GM04503 (cell line): ENCODE data around the gene FAM83B.
"Not testable (repeated sequence)": the region's sequence is repeated elsewhere in the genome, so short reads cannot be mapped to it uniquely, and the experiment has no call there.

Source experiments
- DNase-seq: peaks from one replicate; pipeline ENCODE4 v3.0.0-alpha.2; 2012; ENCODE audit warnings: low read depth

The FAM83B gene

GRCh38 chr6:54860132-54860531 is 13.6 kb downstream of the FAM83B start:
- DNase-seq = no peak

- no peak for DNase-seq
Observed at GRCh38 chr6:54860739-54861138, 14.2 kb downstream of the FAM83B start.

DNA sequence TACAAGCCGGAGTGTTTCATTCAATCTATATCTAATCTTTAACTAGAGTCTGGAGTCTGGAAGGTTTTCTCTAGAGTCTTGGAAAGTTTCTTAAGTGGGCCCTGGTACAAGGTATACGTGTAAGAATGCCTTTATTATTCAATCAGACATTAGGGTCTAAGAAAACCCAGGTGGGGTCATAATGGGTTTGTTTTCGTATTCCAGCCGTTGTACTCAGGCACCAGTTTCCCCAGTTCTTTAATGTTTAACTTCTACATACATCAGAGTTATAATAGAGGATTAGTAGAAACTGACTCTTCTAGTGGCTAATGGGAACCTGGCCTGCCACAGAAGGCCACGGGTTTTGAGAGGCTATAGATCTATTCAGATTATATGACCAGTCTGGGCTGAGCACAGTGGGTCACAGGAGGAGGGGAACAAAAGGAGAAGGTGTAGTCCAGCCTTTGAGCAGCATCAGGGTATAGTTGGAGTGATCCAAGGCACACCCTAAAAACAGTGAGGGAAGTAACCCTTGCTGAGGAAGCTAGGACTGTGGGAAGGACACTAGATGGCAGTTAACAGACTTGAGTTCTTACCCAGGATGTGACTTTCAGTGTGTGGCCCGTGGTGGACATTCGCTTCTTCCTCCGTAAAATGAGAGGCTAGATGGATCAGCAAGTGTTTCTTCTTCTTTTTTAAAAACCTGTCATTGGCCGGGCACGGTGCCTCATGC is 15.5 kb downstream of the FAM83B start:
- DNase-seq = no peak

DNA sequence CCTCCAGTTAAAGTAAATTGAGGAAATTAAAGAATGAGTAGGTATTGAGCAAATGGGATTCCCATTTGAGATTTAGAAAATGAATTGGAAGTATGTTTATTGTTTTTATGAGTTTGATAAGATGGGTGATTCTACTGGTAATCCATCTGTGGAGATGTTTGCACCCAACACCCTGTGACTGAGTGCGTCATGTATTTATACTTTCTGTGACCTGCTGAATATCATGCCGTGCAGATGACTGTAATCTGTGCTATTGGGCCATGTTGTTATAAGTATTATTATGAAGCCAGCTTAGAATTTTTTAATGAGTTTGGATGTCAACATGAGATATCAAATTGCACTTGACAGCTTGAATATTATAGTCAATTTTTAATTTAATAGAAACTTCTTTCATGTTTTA is 17.7 kb downstream of the FAM83B start:
- no peak for DNase-seq

DNA sequence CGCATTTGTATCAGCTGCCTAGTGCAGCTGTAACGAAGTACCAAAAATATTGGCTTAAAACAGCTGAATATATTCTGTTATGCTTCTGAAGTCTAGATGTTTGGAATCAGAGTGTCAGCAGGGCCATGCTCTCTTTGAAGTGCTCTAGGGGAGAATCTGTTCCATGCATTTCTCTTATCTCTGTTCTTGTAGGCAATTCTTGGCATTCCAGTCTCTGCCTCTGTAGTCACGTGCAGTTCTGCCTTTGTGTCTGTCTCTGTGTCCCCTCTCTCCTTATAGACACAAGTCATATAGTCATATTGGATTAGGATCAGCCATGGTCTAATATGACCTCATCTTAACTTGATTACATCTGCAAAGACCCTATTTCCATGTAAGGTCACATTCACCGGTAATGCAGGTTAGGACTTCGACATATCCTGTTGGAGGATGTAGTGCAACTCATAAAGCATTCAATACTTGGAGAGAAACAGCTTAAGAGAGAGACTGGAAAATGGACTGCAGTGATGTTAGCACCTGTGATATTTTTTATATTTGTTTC is 18.6 kb downstream of the FAM83B start:
- DNase-seq = no peak

DNA sequence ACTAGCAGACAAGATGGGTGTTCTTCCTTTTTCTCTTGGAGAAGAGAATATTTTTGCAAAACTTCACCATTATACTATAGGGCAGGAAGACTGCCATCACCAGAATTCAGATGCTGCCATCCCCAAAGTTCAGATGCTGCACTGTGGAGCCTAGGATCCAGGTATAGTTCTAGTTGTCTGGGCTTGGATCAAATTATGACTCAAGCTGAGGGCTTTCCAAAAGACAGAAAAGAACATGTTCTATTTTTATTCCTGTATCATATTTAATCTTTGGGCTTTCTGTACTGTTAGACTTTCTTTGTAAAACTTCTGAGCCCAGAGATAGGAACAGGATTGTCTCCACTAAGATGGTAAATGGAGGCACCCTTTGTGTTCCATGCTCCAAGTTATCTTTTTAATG is 22.0 kb downstream of the FAM83B start:
- no peak for DNase-seq

- no peak for DNase-seq
Observed at GRCh38 chr6:54873599-54873998, 27.0 kb downstream of the FAM83B start.

DNA sequence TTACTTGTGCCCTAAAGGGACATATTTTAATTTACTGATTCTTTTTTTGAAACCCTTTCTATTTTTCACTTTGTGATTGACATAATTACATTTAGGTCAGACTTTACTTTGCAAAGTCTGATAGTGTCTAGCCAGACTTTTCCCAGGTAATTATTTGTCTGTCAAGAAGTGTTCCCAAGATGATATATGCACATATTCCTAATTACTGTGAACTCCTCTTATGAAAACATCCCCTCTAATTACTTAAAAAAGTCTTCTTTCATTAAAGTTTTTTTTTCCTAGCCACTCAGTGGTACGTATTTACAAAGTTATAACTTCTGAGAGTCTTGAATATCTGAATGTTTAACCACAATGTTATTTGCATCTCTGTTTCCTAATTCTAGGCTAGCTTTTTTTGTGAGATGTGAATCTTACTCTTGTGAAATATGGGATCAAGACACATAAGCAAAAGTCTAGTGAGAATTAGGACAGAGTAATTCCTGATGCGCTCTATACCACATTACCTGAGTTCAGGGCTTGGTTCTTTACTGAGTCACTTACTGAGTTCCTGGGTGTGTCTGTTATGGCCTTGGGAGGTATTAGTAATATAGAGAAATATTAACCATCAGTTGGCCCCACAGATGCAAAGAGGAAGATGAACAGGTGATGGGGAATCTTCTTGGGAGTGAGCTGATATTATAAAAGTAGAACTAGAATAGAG is 27.9 kb downstream of the FAM83B start:
- DNase-seq = no peak

DNA sequence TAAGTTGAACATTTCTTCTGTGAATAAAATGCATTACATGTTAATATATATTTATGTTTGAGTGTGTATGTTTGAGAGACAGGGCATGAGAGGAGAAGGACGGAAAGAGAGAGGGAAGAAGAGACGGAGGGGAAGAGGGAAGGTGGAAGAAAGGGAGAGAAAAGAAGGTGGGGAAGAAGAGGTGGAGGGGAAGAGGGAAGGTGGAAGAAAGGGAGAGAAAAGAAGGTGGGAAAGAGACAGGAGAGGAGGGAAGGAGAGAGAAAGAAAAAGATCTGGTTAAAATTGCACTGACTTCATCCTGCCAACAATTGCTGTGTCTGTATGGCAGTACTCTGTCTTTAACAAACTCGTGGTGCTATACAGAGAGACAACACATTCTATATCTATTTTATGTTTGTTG is 29.0 kb downstream of the FAM83B start:
- no peak for DNase-seq

- DNase-seq = no peak
Observed at GRCh38 chr6:54876365-54876764, 29.8 kb downstream of the FAM83B start.

DNA sequence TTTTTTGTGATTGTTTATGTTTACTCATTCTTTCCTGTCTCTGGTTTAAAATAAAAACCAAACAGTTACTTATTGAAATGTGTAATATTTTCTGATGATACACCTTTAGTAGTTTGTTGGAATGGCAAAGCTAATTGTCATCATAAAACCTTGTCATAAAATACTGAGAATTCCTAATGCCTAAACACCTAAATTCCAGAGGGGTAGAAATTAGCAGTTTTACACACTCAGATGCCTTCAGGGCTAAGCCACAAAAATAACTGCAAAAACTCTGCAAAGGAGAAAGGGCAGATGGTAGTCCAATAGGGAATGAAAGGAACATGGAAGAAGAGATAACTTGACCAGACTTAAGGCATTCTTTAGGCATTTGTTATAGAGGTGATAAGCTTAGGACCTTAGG is 30.3 kb downstream of the FAM83B start:
- DNase-seq = no peak

GRCh38 chr6:54877713-54878317 is 31.2 kb downstream of the FAM83B start:
- no peak for DNase-seq

DNA sequence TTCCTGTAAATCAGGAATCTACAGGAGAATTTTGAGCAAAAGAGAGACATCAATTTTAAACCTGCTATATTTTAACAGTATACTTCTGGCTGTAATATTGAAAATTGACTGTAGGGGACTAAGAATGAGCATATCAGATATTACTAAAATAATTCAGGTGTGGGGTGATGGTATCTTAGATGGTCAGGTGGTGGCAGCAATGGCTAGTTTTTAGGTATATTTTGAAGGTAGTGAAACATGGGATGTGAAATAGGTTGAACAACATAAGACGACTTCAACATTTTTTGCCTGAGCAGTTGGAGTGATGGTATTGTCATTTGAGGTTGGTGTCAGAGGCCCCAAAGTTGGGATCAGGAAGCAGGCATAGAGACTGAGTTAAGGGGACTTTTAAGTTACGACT is 32.1 kb downstream of the FAM83B start:
- DNase-seq = no peak

DNA sequence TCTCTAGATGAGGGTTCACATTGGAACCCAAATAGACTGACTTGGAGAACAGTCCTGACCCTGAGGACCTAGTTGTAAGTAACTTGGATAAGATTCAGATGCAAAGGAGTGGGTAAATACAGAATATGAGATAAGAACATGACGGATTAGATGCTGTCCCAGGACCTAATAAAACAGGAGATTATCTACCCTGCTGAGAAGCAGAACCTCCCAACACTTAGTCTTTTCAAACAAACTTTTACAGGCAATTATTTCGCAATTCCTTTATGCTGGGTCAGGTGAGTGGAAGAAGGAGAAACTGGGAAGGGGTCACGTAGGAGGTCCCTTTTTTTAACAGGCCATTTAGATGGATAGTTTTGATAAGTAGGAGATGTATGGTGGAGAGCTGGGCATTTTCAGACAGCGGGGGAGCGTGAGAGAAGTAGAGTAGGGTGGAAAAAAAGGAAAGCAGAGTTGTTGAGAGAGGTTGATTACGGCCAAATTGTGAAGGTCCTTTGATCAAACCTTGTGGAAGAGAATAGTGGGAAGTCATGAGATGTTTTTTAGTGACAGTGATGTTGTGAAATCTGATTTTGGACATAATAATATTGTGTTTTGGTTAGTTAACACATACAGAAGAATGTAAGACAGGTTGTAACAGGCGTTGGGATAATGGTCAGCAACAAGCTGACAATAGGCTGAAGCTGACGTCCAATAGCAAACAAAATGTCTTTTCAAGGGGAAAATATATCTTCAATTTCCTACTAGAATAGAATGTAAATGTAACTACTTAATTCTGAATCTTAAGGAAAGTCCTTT is 32.8 kb downstream of the FAM83B start:
- DNase-seq = no peak

GRCh38 chr6:54881067-54881730 is 34.6 kb downstream of the FAM83B start:
- DNase-seq = no peak

DNA sequence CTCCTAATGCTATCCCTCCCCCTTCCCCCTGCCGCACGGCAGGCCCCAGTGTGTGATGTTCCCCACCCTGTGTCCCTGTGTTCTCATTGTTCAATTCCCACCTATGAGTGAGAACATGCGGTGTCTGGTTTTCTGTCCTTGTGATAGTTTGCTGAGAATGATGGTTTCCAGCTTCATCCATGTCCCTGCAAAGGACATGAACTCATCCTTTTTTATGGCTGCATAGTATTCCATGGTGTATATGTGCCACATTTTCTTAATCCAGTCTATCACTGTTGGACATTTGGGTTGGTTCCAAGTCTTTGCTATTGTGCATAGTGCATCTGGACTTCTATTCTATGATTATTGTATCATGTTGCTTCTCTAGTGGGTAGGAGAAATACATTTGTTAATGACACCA is 35.3 kb downstream of the FAM83B start:
- DNase-seq = not testable (repeated sequence)

GRCh38 chr6:54886932-54887584 is 40.5 kb downstream of the FAM83B start:
- no peak for DNase-seq

- DNase-seq = no peak
Observed at GRCh38 chr6:54891536-54891935, 45.0 kb downstream of the FAM83B start.

DNA sequence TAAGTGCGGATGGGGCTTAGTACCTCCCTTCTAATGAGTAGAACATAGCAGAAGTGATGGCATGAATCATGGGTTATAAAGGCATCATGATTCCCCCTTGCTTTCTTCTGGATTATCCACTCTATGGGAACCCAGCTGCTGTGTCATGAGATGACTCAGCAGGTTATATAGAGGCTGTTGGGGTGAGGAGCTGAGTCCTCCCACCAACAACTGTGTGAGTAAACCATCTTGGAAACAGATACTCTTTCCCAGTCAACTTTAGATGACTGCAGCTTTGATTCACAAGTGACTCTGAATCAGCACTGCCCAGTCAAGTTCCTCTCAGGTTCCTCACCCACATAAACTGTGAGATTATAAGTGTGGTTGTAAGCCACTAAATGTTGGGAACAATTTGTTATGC is 46.3 kb downstream of the FAM83B start:
- DNase-seq = peak; percentile 47

DNA sequence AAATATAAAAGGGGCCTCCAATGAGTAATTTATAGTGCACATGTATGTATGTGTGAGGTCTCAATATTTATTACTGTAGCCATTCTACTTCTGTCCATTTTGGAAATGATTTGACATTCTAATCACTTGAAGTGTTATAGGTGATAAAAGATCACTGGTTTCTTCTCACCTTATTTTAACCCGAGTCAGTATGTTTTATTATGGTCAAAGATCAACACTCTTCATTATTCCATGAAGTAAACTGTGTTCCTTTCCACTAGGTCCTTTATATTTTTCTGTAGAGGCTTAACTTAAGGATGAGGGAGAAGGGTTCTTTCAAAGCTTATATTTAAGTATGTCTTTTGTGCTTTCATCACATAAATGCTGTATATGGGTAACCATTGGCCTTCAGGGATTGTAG is 47.2 kb downstream of the FAM83B start:
- DNase-seq = no peak

DNA sequence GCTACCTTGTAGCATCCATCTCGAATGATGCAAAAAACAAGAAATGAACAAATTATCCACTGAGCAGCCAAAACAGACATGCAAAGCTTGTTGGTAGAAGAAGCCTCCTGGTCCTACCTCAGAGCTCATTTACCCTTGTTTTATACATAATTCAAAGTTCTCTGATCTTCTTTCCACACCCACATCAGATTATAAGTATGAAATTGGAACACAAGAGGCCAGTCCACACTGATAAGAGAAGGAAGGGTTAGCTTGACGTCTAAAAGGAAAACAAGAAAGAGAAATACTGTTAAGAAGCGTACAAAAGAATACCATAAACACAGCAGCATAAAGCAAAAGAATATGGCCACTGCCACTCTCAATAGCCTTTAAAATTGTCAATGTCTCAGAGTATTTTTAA is 49.7 kb downstream of the FAM83B start:
- no peak for DNase-seq
